IMR-90 (cell line): ENCODE measurements around the gene DAB1. TPM values are rescaled to one million over a fixed set of nuclear protein-coding genes. Genes with fewer than 3 reads are reported as not detected.

ENCODE experiments used
- ATAC-seq: fragments of 200-7000 bp; cut with Tn5 transposase; 2 replicates; pipeline ENCODE4 v1.9.1; 2020; ENCODE audit warnings: low read depth, mild to moderate bottlenecking, moderate library complexity
- BruUV-seq: library from RNA; stranded (reverse); fragments of 400-500 nt; replicated peaks from 2 replicates; lab custom pipeline; 2021; lab: Mats Ljungman, UMichigan
- CTCF ChIA-PET: fragments of 300-600 bp; formaldehyde crosslinking; extraction: SDS; loops from one replicate; lab custom pipeline; 2021; ENCODE audit warnings: antibody characterized with exemption; lab: Yijun Ruan, JAX
- POLR2A ChIA-PET: fragments of 300-600 bp; sonication (Branson Sonifier 250); formaldehyde crosslinking; loops from one replicate; lab custom pipeline; 2022; ENCODE audit warnings: antibody characterized with exemption; ENCODE audit not compliant: unreplicated experiment; lab: Charles Lee
- DNase-seq: peaks from one replicate; pipeline ENCODE4 v3.0.0; 2013
- H2AFZ ChIP-seq: replicated peaks from 2 replicates; pipeline ENCODE3; 2013; ENCODE audit warnings: low read length, mild to moderate bottlenecking; ENCODE audit not compliant: poor library complexity
- H2AK5ac ChIP-seq: 2 replicates; pipeline ENCODE4 v1.6.1; 2013; ENCODE audit warnings: low read depth, low read length, inconsistent platforms
- H2AK9ac ChIP-seq: replicated peaks from 2 replicates; pipeline ENCODE3; 2013; ENCODE audit warnings: mild to moderate bottlenecking, low read depth, low read length, moderate library complexity; ENCODE audit not compliant: poor library complexity
- H2BK120ac ChIP-seq: 2 replicates; pipeline ENCODE4 v1.6.1; 2013; ENCODE audit warnings: low read depth, low read length, inconsistent platforms
- H2BK15ac ChIP-seq: 3 replicates; pipeline ENCODE4 v1.6.1; 2013; ENCODE audit warnings: low read depth, low read length, inconsistent platforms
- H2BK20ac ChIP-seq: 2 replicates; pipeline ENCODE4 v1.6.1; 2013; ENCODE audit warnings: low read depth, mild to moderate bottlenecking, inconsistent platforms, low read length, moderate library complexity
- H2BK5ac ChIP-seq: 2 replicates; pipeline ENCODE4 v1.6.1; 2013; ENCODE audit warnings: mild to moderate bottlenecking, low read depth, low read length, inconsistent platforms; ENCODE audit not compliant: poor library complexity, severe bottlenecking
- H3K14ac ChIP-seq: replicated peaks from 2 replicates; pipeline ENCODE4 v1.6.1; 2013; ENCODE audit warnings: low read depth, low read length, inconsistent platforms
- H3K18ac ChIP-seq: 2 replicates; pipeline ENCODE4 v1.6.1; 2013; ENCODE audit warnings: low read depth, low read length, control low read depth
- H3K23ac ChIP-seq: 2 replicates; pipeline ENCODE4 v1.6.1; 2013; ENCODE audit warnings: low read depth, low read length, inconsistent platforms
- H3K27ac ChIP-seq: 2 replicates; pipeline ENCODE4 v1.5.1; 2013; ENCODE audit warnings: mild to moderate bottlenecking, control low read depth, low read length; ENCODE audit not compliant: insufficient read depth
- H3K27me3 ChIP-seq: 2 replicates; pipeline ENCODE4 v1.6.1; 2013; ENCODE audit warnings: low read length; ENCODE audit not compliant: control insufficient read depth, insufficient read depth
- H3K36me3 ChIP-seq: 2 replicates; pipeline ENCODE4 v1.6.1; 2013; ENCODE audit warnings: low read length, mixed read lengths; ENCODE audit not compliant: control insufficient read depth, insufficient read depth
- H3K4ac ChIP-seq: 2 replicates; pipeline ENCODE4 v1.6.1; 2013; ENCODE audit warnings: low read depth, low read length, inconsistent platforms
- H3K4me1 ChIP-seq: 2 replicates; pipeline ENCODE4 v1.6.1; 2013; ENCODE audit warnings: low read length, mixed read lengths; ENCODE audit not compliant: control insufficient read depth, insufficient read depth
- H3K4me2 ChIP-seq: 2 replicates; pipeline ENCODE4 v1.6.1; 2013; ENCODE audit warnings: low read depth, mild to moderate bottlenecking, control low read depth, low read length, moderate library complexity
- H3K4me3 ChIP-seq: 2 replicates; pipeline ENCODE4 v1.5.1; 2013; ENCODE audit warnings: low read depth, mild to moderate bottlenecking, control low read depth, low read length, moderate library complexity; ENCODE audit not compliant: insufficient read depth
- H3K56ac ChIP-seq: 2 replicates; pipeline ENCODE4 v1.6.1; 2013; ENCODE audit warnings: low read length, inconsistent platforms; ENCODE audit not compliant: insufficient read depth; ENCODE audit errors: extremely low read depth
- H3K79me1 ChIP-seq, 2 experiments: 2 replicates each; pipeline ENCODE4 v1.6.1; 2013; ENCODE audit warnings: low read length in 2 of 2, inconsistent platforms in 1 of 2, low read depth in 1 of 2
- H3K9ac ChIP-seq: 2 replicates; pipeline ENCODE4 v1.6.1; 2013; ENCODE audit warnings: low read depth, low read length, control low read depth
- H3K9me1 ChIP-seq: 2 replicates; pipeline ENCODE4 v1.6.1; 2013; ENCODE audit warnings: low read length, inconsistent platforms; ENCODE audit not compliant: insufficient read depth
- H3K9me3 ChIP-seq: 2 replicates; pipeline ENCODE4 v1.6.1; 2013; ENCODE audit warnings: low read length; ENCODE audit not compliant: control insufficient read depth, insufficient read depth
- H4K20me1 ChIP-seq: 2 replicates; pipeline ENCODE4 v1.6.1; 2013; ENCODE audit warnings: low read length, inconsistent platforms; ENCODE audit not compliant: insufficient read depth
- H4K5ac ChIP-seq: 2 replicates; pipeline ENCODE4 v1.6.1; 2013; ENCODE audit warnings: mild to moderate bottlenecking, low read depth, low read length, control low read depth
- H4K8ac ChIP-seq, 2 experiments: 2 replicates each; pipeline ENCODE4 v1.6.1; 2013; ENCODE audit warnings: low read depth in 2 of 2, low read length in 2 of 2, control low read depth in 1 of 2, inconsistent platforms in 1 of 2
- H4K91ac ChIP-seq: 2 replicates; pipeline ENCODE4 v1.6.1; 2013; ENCODE audit warnings: low read depth, low read length, inconsistent platforms; ENCODE audit not compliant: insufficient read depth
- CEBPB ChIP-seq: IDR thresholded peaks from 2 replicates; pipeline ENCODE4 v1.6.1; 2012; ENCODE audit warnings: low read depth, low read length, improper control_type of control experiment
- FOS ChIP-seq: fragments of 150-350 bp; IDR thresholded peaks from 2 replicates; pipeline ENCODE4 v1.6.1; 2016; ENCODE audit warnings: low read depth, low read length
- RCOR1 ChIP-seq: IDR thresholded peaks from 2 replicates; pipeline ENCODE4 v1.6.1; 2012; ENCODE audit warnings: mild to moderate bottlenecking, low read length, improper control_type of control experiment; ENCODE audit not compliant: insufficient replicate concordance
- WGBS, 2 experiments: methylation state at CpG; one replicate each; pipeline versions ENCODE4 v1.1.5 to v1.1.7; 2013; ENCODE audit warnings: missing lambda C conversion rate in 2 of 2; ENCODE audit not compliant: insufficient read length in 1 of 2; ENCODE audit errors: extremely low coverage in 2 of 2; 5-methylcytosine and 5-hydroxymethylcytosine counted together
- dilution Hi-C: fragments of 300-500 bp; cut with HindIII; formaldehyde crosslinking; loops from one replicate; pipeline ENCODE4 v1.14.3; 2018; ENCODE audit warnings: low sequenced_read_pairs; ENCODE audit not compliant: unreplicated experiment
- in situ Hi-C: fragments of 300-500 bp; cut with MboI; formaldehyde crosslinking; loops from 3 replicates; pipeline ENCODE4 v1.14.3; 2019; ENCODE audit warnings: low sequenced_read_pairs, inconsistent platforms, mixed read lengths
- intact Hi-C: fragments of 100-400 bp; cut with micrococcal nuclease; formaldehyde crosslinking; loops from 2 replicates; pipeline ENCODE4 v1.10.0; 2022
- polyA plus RNA-seq, 3 experiments: library from polyadenylated mRNA; depleted of rRNA; stranded (reverse); fragments of >200 nt; gene quantifications; 2 replicates each; pipeline ENCODE4 v1.2.3, GENCODE V29; 2012; ENCODE audit warnings: low replicate concordance in 1 of 3
- total RNA-seq: library from RNA; depleted of rRNA; stranded (reverse); fragments of >200 nt; gene quantifications from 2 replicates; pipeline ENCODE4 v1.2.3, GENCODE V29; 2012

Gene DAB1
- total and polyA plus RNA-seq, 2 of the 4 experiments (the other 2 are of a cell fraction) = 0.18 to 0.41 TPM

- dilution Hi-C loops (no loop called here), intact Hi-C loops (no loop called here), in situ Hi-C loops (no loop called here)
- Histone ChIP-seq H3K27me3 (peaks cover 3% of the 10 kb centered on the region; the same call in 1 of the 2 replicates), H3K9ac (no peak overlapping the region), H3K9me3 (no peaks in the 10 kb centered on the region), H3K36me3 (no peaks in the 10 kb centered on the region), H3K56ac (no peak overlapping the region), H3K4me3 (no peak overlapping the region), H2AFZ (no peak overlapping the region), H4K91ac (no peak overlapping the region), H2AK5ac (no peak overlapping the region), H2BK120ac (no peak overlapping the region), H4K20me1 (no peaks in the 10 kb centered on the region), H3K4me1 (no peaks in the 10 kb centered on the region), H2AK9ac (no peak overlapping the region), H4K8ac (no peak overlapping the region), H3K4ac (no peak overlapping the region), H4K5ac (no peak overlapping the region), H2BK5ac (no peak overlapping the region), H3K79me1 (no peaks in the 10 kb centered on the region), H3K14ac (no peak overlapping the region), H3K4me2 (no peak overlapping the region), H3K27ac (no peak overlapping the region), H2BK20ac (no peak overlapping the region), H2BK15ac (no peak overlapping the region), H3K23ac (no peak overlapping the region), H3K9me1 (no peaks in the 10 kb centered on the region), H3K18ac (no peak overlapping the region)
- no CpG with 5 or more reads among the region's 1 CpG for WGBS, 2 experiments
- no peak for ATAC-seq
- POLR2A ChIA-PET = no interaction called here
- TF ChIP-seq CEBPB (no peak), RCOR1 (no peak), FOS (no peak)
- BruUV-seq = no TSS peak
- CTCF ChIA-PET = no interaction called here
- DNase-seq = no peak
Measured at GRCh38 chr1:56954664-56955063, 469.2 kb downstream of the DAB1 start.
